ENCODE results near the gene ILKAP.

ILKAP gene

GRCh38 chr2:238187618-238188548 lies 15.6 kb downstream of the ILKAP start:
- H3K4me3 ChIP-seq (ENCODE audit: low read depth, low read length) = no peak overlapping the region
- TF ChIP-seq CTCF (IDR thresholded peaks at IDR 0.05; ENCODE audit: control insufficient read depth, extremely low read depth, insufficient read depth) = no peak
- DNase-seq (ENCODE audit: low read depth) = no peak

GRCh38 chr2:238183821-238184220 lies 19.7 kb downstream of the ILKAP start:
- H3K4me3 ChIP-seq (ENCODE audit: low read depth, low read length) = no peak overlapping the region
- no peak for TF ChIP-seq CTCF (IDR thresholded peaks at IDR 0.05; ENCODE audit: control insufficient read depth, extremely low read depth, insufficient read depth)
- DNase-seq (ENCODE audit: low read depth) = no peak

GRCh38 chr2:238182362-238182761 lies 21.1 kb downstream of the ILKAP start:
- no peak for TF ChIP-seq CTCF (IDR thresholded peaks at IDR 0.05; ENCODE audit: control insufficient read depth, extremely low read depth, insufficient read depth)
- H3K4me3 ChIP-seq (ENCODE audit: low read depth, low read length) = no peak overlapping the region
- DNase-seq (ENCODE audit: low read depth) = no peak

- no peak for TF ChIP-seq CTCF (IDR thresholded peaks at IDR 0.05; ENCODE audit: control insufficient read depth, extremely low read depth, insufficient read depth)
- no peak overlapping the region for H3K4me3 ChIP-seq (ENCODE audit: low read depth, low read length)
- no peak for DNase-seq (ENCODE audit: low read depth)
These were observed 22.9 kb downstream of the ILKAP start for GRCh38 chr2:238180554-238180953.

- TF ChIP-seq CTCF (IDR thresholded peaks at IDR 0.05; ENCODE audit: control insufficient read depth, extremely low read depth, insufficient read depth) = no peak
- DNase-seq (ENCODE audit: low read depth) = no peak
- no peak overlapping the region for H3K4me3 ChIP-seq (ENCODE audit: low read depth, low read length)
These were observed 26.9 kb downstream of the ILKAP start for GRCh38 chr2:238176613-238177012.

- no peak for TF ChIP-seq CTCF (IDR thresholded peaks at IDR 0.05; ENCODE audit: control insufficient read depth, extremely low read depth, insufficient read depth)
- peak; percentile 36 for DNase-seq (ENCODE audit: low read depth)
- no peak overlapping the region for H3K4me3 ChIP-seq (ENCODE audit: low read depth, low read length)
These were observed 28.8 kb downstream of the ILKAP start for GRCh38 chr2:238174701-238175100.

GRCh38 chr2:238174291-238174690 lies 29.2 kb downstream of the ILKAP start:
- no peak for DNase-seq (ENCODE audit: low read depth)
- no peak overlapping the region for H3K4me3 ChIP-seq (ENCODE audit: low read depth, low read length)
- no peak for TF ChIP-seq CTCF (IDR thresholded peaks at IDR 0.05; ENCODE audit: control insufficient read depth, extremely low read depth, insufficient read depth)
